GM19240 (cell line): ENCODE data around the gene CDH20.

Experiments
- DNase-seq: peaks from one replicate; pipeline ENCODE4 v3.0.0; 2011; ENCODE audit warnings: low spot score; ENCODE audit not compliant: insufficient read length

Gene CDH20

GRCh38 chr18:61572084-61572655 lies 238.9 kb downstream of the CDH20 start:
- no peak for DNase-seq

DNA sequence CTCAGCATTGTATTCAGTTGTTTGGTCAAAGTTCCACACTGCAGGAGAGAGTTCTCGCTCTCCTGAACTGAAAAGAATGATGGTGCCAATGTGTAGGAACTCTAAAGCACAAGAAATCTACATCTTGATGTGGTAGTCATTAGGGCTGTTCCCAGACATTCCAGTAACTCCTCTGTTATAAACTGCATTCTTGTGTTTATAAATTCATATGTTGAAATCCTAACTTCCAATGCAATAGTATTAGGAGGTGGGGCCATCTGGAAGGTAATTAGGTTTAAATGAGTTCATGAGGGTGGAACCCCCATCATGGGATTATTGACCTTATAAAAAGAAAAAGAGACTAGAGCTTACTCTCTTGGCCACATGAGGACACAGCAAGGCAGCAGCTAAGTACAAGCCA lies 239.6 kb downstream of the CDH20 start:
- no peak for DNase-seq

GRCh38 chr18:61574665-61575064 lies 241.4 kb downstream of the CDH20 start:
- no peak for DNase-seq

GRCh38 chr18:61575419-61575818 lies 242.2 kb downstream of the CDH20 start:
- no peak for DNase-seq

DNA sequence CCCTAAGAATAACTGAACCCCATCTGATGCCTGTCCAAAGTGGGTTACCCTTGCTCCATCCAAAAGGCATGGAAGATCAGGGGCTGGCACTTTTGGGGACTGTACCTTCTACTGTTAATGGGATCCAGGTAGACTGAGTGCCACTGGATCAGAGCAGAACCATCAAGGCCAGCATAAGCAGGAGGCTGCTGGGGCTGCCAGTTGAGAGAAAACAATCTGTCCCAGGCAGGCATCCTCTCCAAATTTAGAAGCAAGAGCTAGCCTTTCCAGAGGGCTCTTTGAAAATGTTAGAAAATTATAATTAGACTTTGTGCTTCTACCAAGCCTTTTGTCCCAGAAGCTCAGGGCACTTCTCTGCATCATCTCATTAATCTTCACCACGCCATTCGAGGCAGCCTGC lies 245.6 kb downstream of the CDH20 start:
- no peak for DNase-seq

DNA sequence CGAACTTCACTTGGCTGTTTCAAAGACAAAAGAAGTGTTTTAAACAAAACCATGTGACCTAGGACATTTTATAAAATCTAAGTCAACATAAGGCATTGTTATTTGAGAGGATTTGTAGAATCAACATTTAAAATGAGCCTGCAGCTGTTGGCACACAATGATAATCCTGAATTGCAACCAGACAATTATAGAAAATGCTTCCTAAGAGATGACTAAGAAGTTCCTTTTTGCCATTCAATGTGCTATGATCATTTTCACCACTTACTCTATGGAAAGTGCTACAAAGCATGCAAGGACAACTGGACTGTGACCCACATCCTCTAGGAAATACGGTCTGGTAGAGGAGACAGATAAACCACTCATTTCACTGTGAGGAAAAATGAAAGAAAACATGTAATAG lies 246.4 kb downstream of the CDH20 start:
- no peak for DNase-seq

DNA sequence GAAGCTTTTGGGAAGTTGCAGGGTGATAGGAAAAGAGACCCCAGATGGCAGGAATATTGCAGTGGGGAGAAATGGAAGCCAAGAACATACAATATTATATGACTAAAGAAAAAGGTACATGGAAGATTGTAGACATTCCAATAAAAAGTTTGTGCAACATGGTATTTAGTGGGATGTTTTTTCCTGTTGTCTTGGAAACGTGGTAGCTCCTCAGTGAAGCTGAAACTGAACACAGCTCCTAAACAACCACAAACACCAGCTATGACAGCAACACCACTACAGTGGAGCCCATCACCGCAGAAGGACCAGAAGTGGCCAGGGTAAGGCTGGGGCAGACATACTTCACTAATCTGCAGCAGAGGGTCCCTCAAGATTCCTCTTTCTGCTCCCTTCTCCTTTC lies 246.8 kb downstream of the CDH20 start:
- no peak for DNase-seq

DNA sequence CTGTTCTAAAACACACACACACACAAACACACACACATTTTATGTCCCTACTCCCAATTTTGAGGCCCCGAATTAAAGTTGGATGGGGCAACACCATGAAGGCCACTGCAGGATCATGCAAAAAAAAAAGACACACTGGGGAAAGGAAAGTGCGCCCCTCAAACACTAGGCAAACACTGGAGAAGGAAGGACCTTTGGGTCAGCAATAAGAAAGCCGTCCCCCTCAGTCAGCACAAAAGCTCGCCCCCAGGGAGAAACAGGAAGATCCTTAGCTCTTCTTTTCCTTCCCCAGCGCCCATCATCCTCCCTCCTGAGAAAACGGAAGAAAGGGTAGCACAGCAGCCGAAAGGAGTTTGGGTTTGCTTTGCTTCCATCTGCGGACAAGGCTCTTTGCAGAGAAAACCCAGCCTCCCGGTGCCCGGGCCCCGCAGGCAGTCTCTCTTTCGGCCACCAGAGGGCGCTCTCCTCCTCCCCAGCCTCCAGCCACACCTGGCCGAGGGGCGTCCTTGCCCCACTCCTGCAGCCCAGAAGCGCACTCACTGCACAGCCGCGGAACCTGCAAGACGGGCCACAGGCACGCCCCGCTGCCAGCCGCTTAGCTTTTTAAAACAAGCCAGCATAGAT lies 248.5 kb downstream of the CDH20 start:
- DNase-seq = peak; percentile 36

DNA sequence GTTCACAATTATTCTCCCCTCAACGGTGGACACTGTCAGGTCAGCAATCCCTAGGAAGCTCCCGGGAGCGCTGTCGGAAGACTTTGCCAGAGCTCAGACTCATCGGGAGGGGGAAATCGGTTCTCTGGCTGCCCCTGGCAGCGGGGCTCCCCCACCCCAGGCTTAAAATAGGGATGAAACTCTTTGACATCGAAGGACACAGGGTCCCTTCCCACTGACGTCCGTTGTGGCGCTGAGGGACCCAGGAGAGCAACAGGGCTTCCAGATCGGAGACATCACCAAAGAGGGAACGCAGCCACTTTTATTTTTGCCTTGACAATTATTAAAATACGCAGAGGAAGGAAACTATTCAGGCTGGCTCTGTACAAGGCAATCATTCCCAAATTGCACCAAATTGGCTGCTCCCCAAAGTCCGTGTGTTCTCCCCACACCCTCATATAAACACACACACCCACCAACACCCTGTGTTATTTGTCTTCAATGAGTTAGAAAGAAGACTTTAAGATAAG lies 249.0 kb downstream of the CDH20 start:
- DNase-seq = no peak

- no peak for DNase-seq
Measured at GRCh38 chr18:61583548-61583947, 250.3 kb downstream of the CDH20 start.

- DNase-seq = no peak
Measured at GRCh38 chr18:61587865-61588264, 254.6 kb downstream of the CDH20 start.

GRCh38 chr18:61589053-61589723 lies 256.0 kb downstream of the CDH20 start:
- DNase-seq = no peak

DNA sequence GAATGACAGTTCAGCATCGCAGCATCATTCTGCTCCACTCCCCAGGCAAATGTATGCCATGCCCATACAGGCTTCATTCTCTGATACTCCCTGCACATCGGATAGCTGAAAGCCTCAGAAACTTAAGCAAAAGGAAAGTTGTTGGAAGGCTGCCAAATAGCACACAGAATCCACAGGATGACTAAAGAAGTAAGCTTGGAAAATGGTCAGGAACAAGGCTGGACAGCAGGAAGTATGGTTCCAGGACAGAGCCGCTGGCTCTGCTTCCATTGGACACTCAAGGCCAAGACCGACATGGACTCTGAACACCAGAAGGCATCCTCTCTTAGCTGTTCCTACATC lies 256.5 kb downstream of the CDH20 start:
- DNase-seq = no peak

DNA sequence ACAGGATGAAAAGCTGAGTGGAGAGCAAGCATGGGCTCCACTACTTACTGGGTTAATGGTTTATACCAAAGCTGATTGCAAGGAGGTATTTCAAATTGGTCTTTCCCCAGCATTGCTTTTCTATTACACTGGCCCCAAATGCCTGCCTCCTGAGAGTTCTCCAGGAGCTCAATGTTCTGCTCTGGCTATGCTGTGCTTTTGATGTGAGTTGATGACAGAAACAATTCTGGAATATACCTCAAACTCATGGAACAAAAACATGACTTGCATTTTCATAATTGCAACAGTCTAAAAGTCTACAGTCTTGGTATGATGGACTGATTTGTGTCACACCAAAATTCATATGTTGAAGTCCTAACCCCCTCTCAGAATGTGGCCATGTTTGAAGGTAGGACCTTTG lies 258.0 kb downstream of the CDH20 start:
- DNase-seq = no peak

DNA sequence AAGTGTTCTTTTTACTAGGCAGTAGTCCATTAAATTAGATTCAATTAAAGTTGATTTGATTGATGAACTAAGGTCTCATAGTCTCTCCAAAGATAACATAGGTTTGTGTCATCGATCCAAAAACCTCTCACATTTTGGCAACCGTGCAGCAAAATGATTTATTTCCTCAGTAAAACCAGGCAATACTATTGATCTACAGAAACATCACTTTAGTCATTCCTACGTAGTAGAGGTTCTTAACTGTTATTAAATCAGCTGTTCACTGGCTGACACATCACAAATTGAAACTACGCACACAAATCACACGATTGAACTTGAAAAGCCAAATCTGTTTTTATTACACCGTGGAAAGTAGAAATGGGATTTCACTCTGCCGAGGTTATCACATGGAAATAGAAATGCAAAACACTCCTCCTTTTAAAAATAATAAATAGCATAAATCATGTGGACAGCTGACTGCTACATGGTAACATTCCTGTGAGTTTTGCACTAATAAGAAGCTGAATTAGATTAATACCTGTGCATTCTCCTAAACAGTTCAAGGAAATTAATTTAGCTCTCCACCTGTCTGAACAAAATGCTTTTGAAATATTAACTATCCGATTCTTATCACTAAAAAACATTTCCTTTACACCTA lies 262.5 kb downstream of the CDH20 start:
- no peak for DNase-seq

DNA sequence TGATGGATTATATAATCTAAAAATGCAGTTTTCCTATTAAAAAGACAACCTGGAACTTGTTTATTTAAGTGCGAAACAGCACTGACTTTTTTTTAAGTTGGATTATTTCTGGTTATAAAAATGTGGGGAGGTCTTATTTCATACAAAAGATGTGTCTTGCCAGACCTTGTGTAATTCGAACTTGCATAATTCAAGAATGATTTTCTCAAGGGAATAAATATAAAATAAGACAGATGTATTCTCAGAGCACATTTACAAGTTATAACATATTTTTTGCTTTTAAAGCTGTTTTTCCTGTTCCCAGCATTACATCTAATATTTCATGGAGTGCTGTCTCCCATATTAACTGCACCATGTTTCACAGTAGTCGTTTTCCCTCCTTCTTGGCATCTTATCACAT lies 263.1 kb downstream of the CDH20 start:
- DNase-seq = no peak

DNA sequence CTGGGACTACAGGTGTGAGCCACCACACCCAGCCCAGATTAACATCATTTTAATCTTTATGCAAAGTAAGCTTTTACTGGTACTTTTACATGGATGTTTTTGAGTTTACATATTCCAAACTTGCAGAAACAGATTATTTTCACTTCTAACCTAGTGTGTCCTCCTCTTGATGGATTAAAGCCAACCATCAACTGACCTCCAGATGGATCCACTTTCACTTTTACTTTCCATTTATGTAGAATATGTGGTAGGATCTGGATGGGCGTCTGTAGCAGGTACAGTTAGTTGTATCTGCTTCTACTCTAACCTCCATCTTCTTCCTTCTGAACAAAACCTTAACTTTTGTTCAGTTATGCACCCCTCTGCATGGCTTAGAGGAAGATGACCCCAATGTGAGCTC lies 264.1 kb downstream of the CDH20 start:
- no peak for DNase-seq

DNA sequence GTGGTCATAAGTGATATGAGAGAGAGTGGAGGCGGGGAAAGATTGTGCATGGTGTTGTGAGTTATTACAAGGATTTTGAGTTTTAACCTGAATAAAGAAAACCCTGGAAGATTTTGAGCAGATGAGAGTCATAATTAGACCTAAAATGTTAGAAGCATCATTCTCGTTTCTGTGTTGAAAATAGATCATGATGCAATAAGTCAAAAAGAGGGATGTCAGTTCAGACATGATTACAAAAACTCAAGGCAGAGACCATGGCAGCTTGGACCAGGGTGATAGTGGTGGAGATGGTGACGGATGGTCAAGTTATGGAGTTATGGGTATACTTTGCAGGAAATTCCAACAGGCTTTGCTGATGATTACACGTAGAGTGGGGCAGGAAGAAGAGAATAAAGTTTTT lies 267.2 kb downstream of the CDH20 start:
- no peak for DNase-seq

DNA sequence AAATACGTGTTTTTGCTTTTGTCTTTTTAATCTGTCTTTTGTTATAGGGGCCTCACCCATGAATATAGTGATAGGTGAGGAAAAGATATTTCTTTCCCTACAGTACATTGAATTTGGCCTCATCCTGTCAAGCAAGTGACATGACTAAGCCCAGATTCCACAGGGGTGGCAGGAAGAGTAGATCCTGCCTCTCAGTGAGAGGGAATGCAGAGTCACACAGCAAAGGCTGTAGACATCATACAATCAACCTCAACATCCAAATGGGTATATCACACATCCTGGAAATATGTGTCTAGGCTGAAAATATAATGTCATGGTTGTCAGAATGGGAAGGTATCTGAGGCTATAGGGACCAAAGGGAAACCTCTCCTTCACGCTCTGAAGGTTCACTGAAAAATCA lies 269.6 kb downstream of the CDH20 start:
- no peak for DNase-seq
